H1 (cell line): Measurements from ENCODE around the gene HRH3. TPM values are rescaled to one million over a fixed set of nuclear protein-coding genes. Genes with fewer than 3 reads are reported as not detected.

Experiments
- CTCF ChIA-PET: fragments of 300-600 bp; sonication (Branson Sonifier 250); formaldehyde crosslinking; loops from one replicate; lab custom pipeline; 2021; ENCODE audit not compliant: partially characterized antibody; lab: Charles Lee
- POLR2A ChIA-PET: fragments of 300-600 bp; sonication (Branson Sonifier 250); formaldehyde crosslinking; loops from one replicate; lab custom pipeline; 2021; ENCODE audit warnings: inconsistent platforms; ENCODE audit not compliant: partially characterized antibody; lab: Charles Lee
- DNase-seq, 2 experiments: peaks; one replicate each; pipeline versions ENCODE4 v3.0.0 to v3.0.0-alpha.2; 2010 to 2022; ENCODE audit warnings: low spot score in 2 of 2, low read depth in 1 of 2, mixed read lengths in 1 of 2
- FAIRE-seq: peaks from 2 replicates; lab custom pipeline; 2011; peaks lifted over from hg19 to GRCh38; lab: Jason Lieb, UNC
- H2AFZ ChIP-seq: 2 replicates; pipeline ENCODE4 v1.8.1; 2012; ENCODE audit warnings: low read length, inconsistent platforms
- H2AK5ac ChIP-seq: 2 replicates; pipeline ENCODE4 v1.6.1; 2013; ENCODE audit warnings: low read depth, low read length
- H2BK120ac ChIP-seq: replicated peaks from 2 replicates; pipeline ENCODE3; 2013; ENCODE audit warnings: low read depth, low read length, inconsistent platforms
- H2BK12ac ChIP-seq: 2 replicates; pipeline ENCODE4 v1.6.1; 2013; ENCODE audit warnings: low read depth, low read length
- H2BK15ac ChIP-seq: 2 replicates; pipeline ENCODE4 v1.6.1; 2013; ENCODE audit warnings: low read length
- H2BK20ac ChIP-seq: 2 replicates; pipeline ENCODE4 v1.6.1; 2013; ENCODE audit warnings: low read length
- H2BK5ac ChIP-seq: 2 replicates; pipeline ENCODE4 v1.6.1; 2013; ENCODE audit warnings: low read depth, low read length
- H3K14ac ChIP-seq: 2 replicates; pipeline ENCODE4 v1.6.1; 2013; ENCODE audit warnings: inconsistent platforms; ENCODE audit not compliant: insufficient read length
- H3K18ac ChIP-seq: 2 replicates; pipeline ENCODE4 v1.6.1; 2013; ENCODE audit warnings: low read length; ENCODE audit errors: extremely low read depth
- H3K23ac ChIP-seq: 2 replicates; pipeline ENCODE4 v1.6.1; 2013; ENCODE audit warnings: inconsistent platforms; ENCODE audit not compliant: insufficient read length
- H3K23me2 ChIP-seq: 2 replicates; pipeline ENCODE4 v1.6.1; 2013; ENCODE audit warnings: low read depth, low read length
- H3K27ac ChIP-seq: 2 replicates; pipeline ENCODE4 v1.6.1; 2011; ENCODE audit warnings: low read depth, low read length, inconsistent platforms
- H3K27me3 ChIP-seq, 4 experiments: replicated peaks in 1 of 4; 1 replicate in 1 of 4; 2 replicates in 3 of 4; pipeline versions ENCODE4 v1.6.1 to v1.8.1; 2011 to 2013; ENCODE audit warnings: low read length in 3 of 4, mild to moderate bottlenecking in 3 of 4, inconsistent platforms in 2 of 4, mixed read lengths in 2 of 4, moderate library complexity in 1 of 4; ENCODE audit not compliant: control insufficient read depth in 3 of 4, insufficient read depth in 3 of 4; ENCODE audit errors: extremely low read depth in 1 of 4
- H3K36me3 ChIP-seq, 4 experiments: 2 replicates each; pipeline versions ENCODE4 v1.6.1 to v1.8.1; 2011 to 2013; ENCODE audit warnings: mild to moderate bottlenecking in 4 of 4, low read length in 3 of 4, moderate library complexity in 2 of 4, control low read depth in 1 of 4, inconsistent platforms in 1 of 4; ENCODE audit not compliant: insufficient read depth in 4 of 4, control insufficient read depth in 2 of 4
- H3K4ac ChIP-seq: replicated peaks from 2 replicates; pipeline ENCODE3; 2013; ENCODE audit warnings: low read length, low read depth, mixed read lengths, inconsistent platforms; ENCODE audit not compliant: insufficient read length
- H3K4me1 ChIP-seq, 4 experiments: replicated peaks in 1 of 4; 1 replicate in 1 of 4; 2 replicates in 3 of 4; pipeline versions ENCODE4 v1.6.1 to v1.8.1; 2011 to 2013; ENCODE audit warnings: low read length in 3 of 4, inconsistent platforms in 2 of 4, mixed read lengths in 1 of 4; ENCODE audit not compliant: insufficient read depth in 4 of 4, control insufficient read depth in 3 of 4
- H3K4me2 ChIP-seq, 2 experiments: 2 replicates each; pipeline versions ENCODE4 v1.6.1 to v1.8.1; 2011 to 2013; ENCODE audit warnings: low read depth in 2 of 2, low read length in 2 of 2, control low read depth in 1 of 2, inconsistent platforms in 1 of 2, mild to moderate bottlenecking in 1 of 2; ENCODE audit not compliant: insufficient read depth in 1 of 2
- H3K4me3 ChIP-seq, 4 experiments: fragments of 200-600, 300-600 bp in 1 of 4; sonication (generic), shearing (Covaris generic), sonication (Bioruptor Twin) in 1 of 4; 2 replicates each; pipeline versions ENCODE4 v1.5.1 to v1.8.1; 2011 to 2016; ENCODE audit warnings: low read length in 4 of 4, low read depth in 3 of 4, control low read depth in 2 of 4, inconsistent platforms in 2 of 4, mild to moderate bottlenecking in 2 of 4, mixed read lengths in 1 of 4, moderate library complexity in 1 of 4; ENCODE audit not compliant: insufficient read depth in 2 of 4; ENCODE audit errors: extremely low read depth in 1 of 4
- H3K56ac ChIP-seq: replicated peaks from 2 replicates; pipeline ENCODE3; 2013; ENCODE audit warnings: low read depth, mild to moderate bottlenecking, mixed read lengths, low read length, inconsistent platforms; ENCODE audit not compliant: insufficient read length
- H3K79me1 ChIP-seq: 2 replicates; pipeline ENCODE4 v1.6.1; 2013; ENCODE audit warnings: low read depth, low read length, control low read depth
- H3K79me2 ChIP-seq, 2 experiments: 2 replicates each; pipeline versions ENCODE4 v1.6.1 to v1.8.1; 2012 to 2013; ENCODE audit warnings: low read length in 2 of 2, mild to moderate bottlenecking in 2 of 2, inconsistent platforms in 1 of 2; ENCODE audit not compliant: insufficient read depth in 2 of 2, control insufficient read depth in 1 of 2
- H3K9ac ChIP-seq, 4 experiments: replicated peaks in 1 of 4; 1 replicate in 1 of 4; 2 replicates in 3 of 4; pipeline versions ENCODE4 v1.6.1 to v1.8.1; 2011 to 2013; ENCODE audit warnings: low read depth in 3 of 4, low read length in 3 of 4, control low read depth in 2 of 4, mild to moderate bottlenecking in 2 of 4, moderate library complexity in 2 of 4, inconsistent platforms in 1 of 4; ENCODE audit errors: extremely low read depth in 1 of 4
- H3K9me3 ChIP-seq, 2 experiments: 2 replicates each; pipeline versions ENCODE4 v1.6.1 to v1.8.1; 2012 to 2013; ENCODE audit warnings: mild to moderate bottlenecking in 2 of 2, moderate library complexity in 2 of 2, control low read depth in 1 of 2, inconsistent platforms in 1 of 2, low read depth in 1 of 2, low read length in 1 of 2, mixed read lengths in 1 of 2; ENCODE audit not compliant: insufficient read depth in 2 of 2
- H4K20me1 ChIP-seq, 2 experiments: replicated peaks in 1 of 2; 2 replicates each; pipeline versions ENCODE3 to v1.8.1; 2011 to 2013; ENCODE audit warnings: inconsistent platforms in 2 of 2, low read length in 2 of 2, mild to moderate bottlenecking in 1 of 2; ENCODE audit not compliant: insufficient read depth in 2 of 2, control insufficient read depth in 1 of 2
- H4K5ac ChIP-seq: 2 replicates; pipeline ENCODE4 v1.6.1; 2013; ENCODE audit warnings: low read length, low read depth, mixed read lengths, inconsistent platforms; ENCODE audit not compliant: insufficient read length
- H4K8ac ChIP-seq: 2 replicates; pipeline ENCODE4 v1.8.0; 2013; ENCODE audit warnings: mild to moderate bottlenecking, moderate library complexity, low read length, inconsistent platforms; ENCODE audit not compliant: insufficient read depth; ENCODE audit errors: extremely low read depth
- H4K91ac ChIP-seq: replicated peaks from 2 replicates; pipeline ENCODE3; 2013; ENCODE audit warnings: low read length, mixed read lengths, inconsistent platforms; ENCODE audit not compliant: insufficient read length
- SP1 ChIP-seq: IDR thresholded peaks from 2 replicates; pipeline ENCODE4 v1.6.1; 2011; ENCODE audit warnings: low read depth, low read length
- TAF1 ChIP-seq: IDR thresholded peaks from 2 replicates; pipeline ENCODE4 v1.6.1; 2011; ENCODE audit warnings: mild to moderate bottlenecking, low read depth, low read length
- WGBS, 2 experiments: shearing (Covaris generic) in 1 of 2; methylation state at CpG; one replicate each; pipeline versions ENCODE4 v1.1.6 to v1.1.7; 2013 to 2015; ENCODE audit warnings: low lambda C conversion rate in 2 of 2, mixed read lengths in 2 of 2, inconsistent platforms in 1 of 2, low coverage in 1 of 2, missing lambda C conversion rate in 1 of 2; ENCODE audit not compliant: insufficient replicate concordance in 2 of 2, insufficient coverage in 1 of 2, insufficient read length in 1 of 2; ENCODE audit errors: extremely low coverage in 1 of 2, missing lambda C conversion rate in 1 of 2; 5-methylcytosine and 5-hydroxymethylcytosine counted together
- polyA plus RNA-seq, 7 experiments: library from polyadenylated mRNA; depleted of rRNA in 3 of 7; stranded (reverse) in 5 of 7; unstranded in 2 of 7; fragments of >200 nt in 5 of 7; fragments of 200-250 nt in 2 of 7; gene quantifications; 1 replicate in 5 of 7; 2 replicates in 1 of 7; 4 replicates in 1 of 7; pipeline versions ENCODE4 v1.2.1 to v1.2.3, GENCODE V29; 2011 to 2013; ENCODE audit warnings: missing spikeins in 2 of 7, mixed read lengths in 2 of 7
- total RNA-seq: library from RNA; stranded (reverse); fragmentation: NEBNext Ultra II Directional; extraction: Animal tissue kit (Norgen Biotek cat#: 25700); gene quantifications from 2 replicates; pipeline ENCODE4 v1.2.1, GENCODE V29; 2021

HRH3 gene
- total and polyA plus RNA-seq, 2 of the 8 experiments (the other 6 are each of a cell fraction or from before 2014, with no cell fraction given) = 2.0 to 4.5 TPM

DNA sequence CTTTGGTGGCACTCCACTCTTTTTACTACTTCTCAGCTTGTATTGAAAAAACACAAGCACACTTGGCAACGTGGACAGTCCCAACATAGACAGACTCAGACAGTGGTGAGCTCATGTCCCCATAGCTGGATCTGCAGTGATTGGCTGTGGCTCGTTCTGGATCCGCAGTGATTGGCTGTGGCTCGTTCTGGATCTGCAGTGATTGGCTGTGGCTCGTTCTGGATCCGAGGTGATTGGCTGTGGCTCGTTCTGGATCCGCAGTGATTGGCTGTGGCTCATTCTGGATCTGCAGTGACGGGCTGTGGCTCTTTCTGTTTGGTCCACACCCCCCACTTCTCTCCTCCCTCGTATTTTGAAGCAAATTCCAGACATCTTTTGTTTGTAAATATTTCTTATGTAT is 46.3 kb upstream of the HRH3 start:
- ChIA-PET POLR2A (interaction anchor here (1.4 kb wide), 1 partner anchor 68 kb away, joined by 3 read pairs; no protein-coding TSS in a partner anchor), CTCF (interaction anchor here (1.5 kb wide), 1 partner anchor 17 kb away, joined by 4 read pairs; no protein-coding TSS in a partner anchor)
- no peak overlapping the region for H3K4me3 ChIP-seq
- no peak overlapping the region for H4K5ac ChIP-seq
- no peak overlapping the region for H3K23ac ChIP-seq
- DNase-seq (no peak), FAIRE-seq (no peak)
- no peaks in the 10 kb centered on the region for H3K4me1 ChIP-seq
- H3K9me3 ChIP-seq = peaks cover 0 to 2% of the 10 kb centered on the region in 2 experiments; a peak in 2 of 4 replicates
- no peak overlapping the region for H3K18ac ChIP-seq
- H2AK5ac ChIP-seq = no peak overlapping the region
- H2BK120ac ChIP-seq = no peak overlapping the region
- no peak overlapping the region for H3K4me2 ChIP-seq
- TF ChIP-seq SP1 = peak; percentile 38; the same call in 1 of the 2 replicates
- TF ChIP-seq TAF1 = no peak
- H3K36me3 ChIP-seq = peaks cover 2 to 24% (median 15%) of the 10 kb centered on the region in 4 experiments; a peak in 6 of 8 replicates
- H2BK12ac ChIP-seq = no peak overlapping the region
- H3K79me2 ChIP-seq = no peaks in the 10 kb centered on the region
- peaks cover 6% of the 10 kb centered on the region for H3K79me1 ChIP-seq
- H3K56ac ChIP-seq = no peak overlapping the region
- no peak overlapping the region for H2BK15ac ChIP-seq
- H3K23me2 ChIP-seq = no peaks in the 10 kb centered on the region
- H3K27ac ChIP-seq = no peak overlapping the region
- H4K20me1 ChIP-seq = peaks cover 0 to 4% of the 10 kb centered on the region in 2 experiments
- H4K91ac ChIP-seq = no peak overlapping the region
- no peak overlapping the region for H2BK5ac ChIP-seq
- H3K9ac ChIP-seq = no peak overlapping the region; a peak in 1 of 7 replicates
- no peak overlapping the region for H2AFZ ChIP-seq
- no peak overlapping the region for H2BK20ac ChIP-seq
- H3K27me3 ChIP-seq = no peaks in the 10 kb centered on the region
- no peak overlapping the region for H4K8ac ChIP-seq
- 89% methylated on average over 10 of the region's 10 CpGs; no CpG with 5 or more reads in 1 of the 2 experiments for WGBS, 2 experiments
- no peak overlapping the region for H3K14ac ChIP-seq
- no peak overlapping the region for H3K4ac ChIP-seq
